ENCODE data around the gene CDH23. TPM values are rescaled to one million over a fixed set of nuclear protein-coding genes. Genes with fewer than 3 reads are reported as not detected.
A peak's percentile ranks its signal among the peaks of the same experiment; 100 is the strongest.

CDH23 gene
- total RNA-seq, 1 donor, result 0.36 TPM

DNA sequence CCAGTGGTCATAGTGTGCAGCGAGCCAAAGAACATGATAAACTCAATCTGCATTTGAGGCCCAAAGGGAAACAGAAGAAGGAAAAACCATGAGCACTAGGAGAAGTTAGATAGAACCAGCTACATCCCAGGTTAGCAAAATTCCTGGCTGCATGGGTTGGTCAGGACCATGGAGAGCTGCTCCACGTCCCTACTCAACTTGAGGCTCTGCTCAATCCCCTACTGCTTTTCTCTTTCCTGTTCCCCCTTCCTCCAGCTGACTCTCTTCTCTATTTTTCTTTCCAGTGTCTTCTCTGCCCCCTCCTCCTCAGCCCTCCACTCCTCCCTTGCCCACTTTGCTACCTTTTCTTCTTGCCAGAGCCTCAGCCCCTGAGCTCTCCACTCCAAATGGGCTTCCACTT, 398.5 kb downstream of the CDH23 start:
- H4K20me1 ChIP-seq (ENCODE audit: insufficient read depth, low read length), result no peaks in the 10 kb centered on the region

DNA sequence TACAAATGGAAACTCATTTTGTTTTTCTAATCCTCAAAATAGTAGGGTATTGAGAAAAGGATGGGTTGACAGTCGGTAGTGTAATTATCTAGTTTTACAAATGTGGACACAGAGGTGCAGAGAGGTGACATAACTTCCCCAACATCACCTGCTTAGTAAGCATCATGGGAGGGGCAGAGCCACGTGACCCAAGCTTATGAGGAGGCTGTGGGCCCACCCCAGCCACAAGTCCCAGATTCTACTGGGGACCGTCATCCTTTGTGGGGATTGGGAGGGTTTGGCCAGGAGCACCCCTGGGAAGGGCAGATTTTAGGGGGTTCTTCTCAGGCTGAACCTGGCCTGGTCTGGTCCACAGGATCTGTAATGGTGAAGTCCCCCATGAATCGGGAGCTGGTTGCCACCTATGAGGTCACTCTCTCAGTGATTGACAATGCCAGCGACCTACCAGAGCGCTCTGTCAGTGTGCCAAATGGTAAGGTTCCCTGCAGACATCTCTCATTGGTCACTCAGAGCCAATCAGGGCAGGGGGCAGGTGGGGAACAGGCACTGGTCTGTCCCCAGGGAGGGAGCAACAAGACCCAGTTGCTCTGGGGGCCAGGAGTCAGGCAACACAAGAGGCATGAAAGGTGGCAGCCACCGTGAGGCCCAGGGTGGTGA, 400.2 kb downstream of the CDH23 start:
- TF ChIP-seq, protein P1, sequence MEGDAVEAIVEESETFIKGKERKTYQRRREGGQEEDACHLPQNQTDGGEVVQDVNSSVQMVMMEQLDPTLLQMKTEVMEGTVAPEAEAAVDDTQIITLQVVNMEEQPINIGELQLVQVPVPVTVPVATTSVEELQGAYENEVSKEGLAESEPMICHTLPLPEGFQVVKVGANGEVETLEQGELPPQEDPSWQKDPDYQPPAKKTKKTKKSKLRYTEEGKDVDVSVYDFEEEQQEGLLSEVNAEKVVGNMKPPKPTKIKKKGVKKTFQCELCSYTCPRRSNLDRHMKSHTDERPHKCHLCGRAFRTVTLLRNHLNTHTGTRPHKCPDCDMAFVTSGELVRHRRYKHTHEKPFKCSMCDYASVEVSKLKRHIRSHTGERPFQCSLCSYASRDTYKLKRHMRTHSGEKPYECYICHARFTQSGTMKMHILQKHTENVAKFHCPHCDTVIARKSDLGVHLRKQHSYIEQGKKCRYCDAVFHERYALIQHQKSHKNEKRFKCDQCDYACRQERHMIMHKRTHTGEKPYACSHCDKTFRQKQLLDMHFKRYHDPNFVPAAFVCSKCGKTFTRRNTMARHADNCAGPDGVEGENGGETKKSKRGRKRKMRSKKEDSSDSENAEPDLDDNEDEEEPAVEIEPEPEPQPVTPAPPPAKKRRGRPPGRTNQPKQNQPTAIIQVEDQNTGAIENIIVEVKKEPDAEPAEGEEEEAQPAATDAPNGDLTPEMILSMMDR (IDR thresholded peaks at IDR 0.05; ENCODE audit: extremely low read depth, low read depth, low read length), result no peak
- peak; percentile 54 for DNase-seq (ENCODE audit: insufficient read length, low spot score, missing footprints)

More for the DNA sequence above, 398.5 kb downstream of the CDH23 start:
- H3K27ac ChIP-seq (ENCODE audit: low read depth, low read length), result no peak overlapping the region
- no peaks in the 10 kb centered on the region for H3K4me1 ChIP-seq (ENCODE audit: insufficient read depth, low read length)
- H2AFZ ChIP-seq (ENCODE audit: low read length), result no peak overlapping the region
- H3K27me3 ChIP-seq (ENCODE audit: insufficient read depth, low read length), result peaks cover 2% of the 10 kb centered on the region
- no peak overlapping the region for H3K4me3 ChIP-seq (ENCODE audit: insufficient read depth, low read length)
- no peak overlapping the region for H3K4me2 ChIP-seq (ENCODE audit: insufficient read depth, low read length)
- TF ChIP-seq, protein P1 (IDR thresholded peaks at IDR 0.05; ENCODE audit: extremely low read depth, low read depth, low read length), result no peak
- no peaks in the 10 kb centered on the region for H3K79me2 ChIP-seq (ENCODE audit: insufficient read depth, low read length)
- peak; percentile 88 for DNase-seq (ENCODE audit: insufficient read length, low spot score, missing footprints)
- H3K36me3 ChIP-seq (ENCODE audit: insufficient read depth, low read length), result no peaks in the 10 kb centered on the region
- H3K9me3 ChIP-seq (ENCODE audit: low read depth, low read length), result no peaks in the 10 kb centered on the region

DNA sequence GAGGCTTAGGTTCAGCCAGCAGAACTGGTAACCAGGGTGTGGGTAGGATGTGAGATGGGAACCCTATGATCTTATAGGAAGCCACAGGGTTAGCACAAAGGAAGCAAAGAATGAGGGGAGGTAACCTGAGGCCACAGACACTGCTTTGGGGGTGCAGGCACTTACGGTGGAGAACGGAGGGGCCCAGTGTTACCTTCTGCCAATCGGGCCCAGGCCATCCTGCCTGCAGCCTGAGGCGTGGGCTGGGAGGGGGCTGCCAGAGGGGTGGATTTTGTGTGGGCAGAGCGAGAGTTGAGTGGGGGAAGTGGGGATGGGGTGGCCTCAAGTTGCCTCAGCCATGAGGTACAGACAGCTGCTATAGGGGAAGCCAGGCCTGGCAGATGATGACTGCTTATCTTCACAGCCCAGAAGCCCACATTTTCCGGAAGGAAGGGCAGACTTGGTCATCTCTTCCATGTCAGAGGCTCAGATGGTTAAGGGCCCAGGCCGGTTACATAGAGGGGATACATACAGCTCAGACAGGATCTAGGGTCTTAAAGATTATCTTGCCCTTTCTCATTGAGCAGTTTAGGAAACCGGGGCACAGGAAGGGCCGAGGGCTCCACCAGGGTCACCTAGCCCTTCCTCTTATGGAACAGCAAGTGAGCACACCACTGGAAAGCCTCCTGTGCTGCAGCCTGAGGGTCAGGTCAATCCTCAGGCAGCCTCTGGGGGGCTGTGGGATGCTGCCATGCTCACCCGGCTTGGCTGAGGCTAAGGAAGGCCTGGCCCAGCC, 401.0 kb downstream of the CDH23 start:
- Histone ChIP-seq H3K27me3 (ENCODE audit: insufficient read depth, low read length) (no peaks in the 10 kb centered on the region), H3K79me2 (ENCODE audit: insufficient read depth, low read length) (no peaks in the 10 kb centered on the region), H3K9me3 (ENCODE audit: low read depth, low read length) (no peaks in the 10 kb centered on the region), H3K27ac (ENCODE audit: low read depth, low read length) (no peak overlapping the region), H4K20me1 (ENCODE audit: insufficient read depth, low read length) (no peaks in the 10 kb centered on the region), H3K4me1 (ENCODE audit: insufficient read depth, low read length) (no peaks in the 10 kb centered on the region), H3K4me3 (ENCODE audit: insufficient read depth, low read length) (no peak overlapping the region), H3K36me3 (ENCODE audit: insufficient read depth, low read length) (no peaks in the 10 kb centered on the region), H2AFZ (ENCODE audit: low read length) (no peak overlapping the region), H3K4me2 (ENCODE audit: insufficient read depth, low read length) (no peak overlapping the region)
- TF ChIP-seq, protein P1 (IDR thresholded peaks at IDR 0.05; ENCODE audit: extremely low read depth, low read depth, low read length), result no peak
- peak; percentile 47 for DNase-seq (ENCODE audit: insufficient read length, low spot score, missing footprints)

More for the DNA sequence above, 400.2 kb downstream of the CDH23 start:
- no peak overlapping the region for H2AFZ ChIP-seq (ENCODE audit: low read length)
- H3K4me2 ChIP-seq (ENCODE audit: insufficient read depth, low read length), result no peak overlapping the region
- no peaks in the 10 kb centered on the region for H3K79me2 ChIP-seq (ENCODE audit: insufficient read depth, low read length)
- H3K4me3 ChIP-seq (ENCODE audit: insufficient read depth, low read length), result no peak overlapping the region
- no peaks in the 10 kb centered on the region for H4K20me1 ChIP-seq (ENCODE audit: insufficient read depth, low read length)
- H3K9me3 ChIP-seq (ENCODE audit: low read depth, low read length), result no peaks in the 10 kb centered on the region
- H3K27ac ChIP-seq (ENCODE audit: low read depth, low read length), result no peak overlapping the region
- no peaks in the 10 kb centered on the region for H3K36me3 ChIP-seq (ENCODE audit: insufficient read depth, low read length)
- H3K27me3 ChIP-seq (ENCODE audit: insufficient read depth, low read length), result no peaks in the 10 kb centered on the region
- no peaks in the 10 kb centered on the region for H3K4me1 ChIP-seq (ENCODE audit: insufficient read depth, low read length)

DNA sequence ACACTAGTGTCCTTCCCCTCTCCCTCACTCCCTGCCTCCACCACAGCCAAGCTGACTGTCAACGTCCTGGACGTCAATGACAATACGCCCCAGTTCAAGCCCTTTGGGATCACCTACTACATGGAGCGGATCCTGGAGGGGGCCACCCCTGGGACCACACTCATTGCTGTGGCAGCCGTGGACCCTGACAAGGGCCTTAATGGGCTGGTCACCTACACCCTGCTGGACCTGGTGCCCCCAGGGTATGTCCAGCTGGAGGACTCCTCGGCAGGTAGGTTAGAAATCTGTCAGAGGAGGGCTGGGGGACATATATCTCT, 401.5 kb downstream of the CDH23 start:
- no peaks in the 10 kb centered on the region for H3K79me2 ChIP-seq (ENCODE audit: insufficient read depth, low read length)
- no peaks in the 10 kb centered on the region for H4K20me1 ChIP-seq (ENCODE audit: insufficient read depth, low read length)
- no peaks in the 10 kb centered on the region for H3K27me3 ChIP-seq (ENCODE audit: insufficient read depth, low read length)
- no peak overlapping the region for H3K4me3 ChIP-seq (ENCODE audit: insufficient read depth, low read length)
- no peaks in the 10 kb centered on the region for H3K36me3 ChIP-seq (ENCODE audit: insufficient read depth, low read length)
- peak; percentile 65 for DNase-seq (ENCODE audit: insufficient read length, low spot score, missing footprints)
- H3K4me2 ChIP-seq (ENCODE audit: insufficient read depth, low read length), result no peak overlapping the region
- H3K4me1 ChIP-seq (ENCODE audit: insufficient read depth, low read length), result no peaks in the 10 kb centered on the region
- H3K27ac ChIP-seq (ENCODE audit: low read depth, low read length), result no peak overlapping the region
- TF ChIP-seq, protein P1 (IDR thresholded peaks at IDR 0.05; ENCODE audit: extremely low read depth, low read depth, low read length), result no peak
- no peaks in the 10 kb centered on the region for H3K9me3 ChIP-seq (ENCODE audit: low read depth, low read length)
- H2AFZ ChIP-seq (ENCODE audit: low read length), result no peak overlapping the region
